Caco-2 (cell line): ENCODE results near the gene NDUFC2. TPM values are rescaled to one million over a fixed set of nuclear protein-coding genes. Genes with fewer than 3 reads are reported as not detected.

Experiments used
- BruUV-seq: library from RNA; stranded (reverse); fragments of 400-500 nt; replicated peaks from 2 replicates; lab custom pipeline; 2021; lab: Mats Ljungman, UMichigan
- CTCF ChIA-PET: fragments of 300-600 bp; sonication (Branson Sonifier 250); formaldehyde crosslinking; loops from one replicate; lab custom pipeline; 2022; ENCODE audit warnings: antibody characterized with exemption; lab: Charles Lee
- POLR2A ChIA-PET: fragments of 300-600 bp; sonication (Branson Sonifier 250); formaldehyde crosslinking; loops from one replicate; lab custom pipeline; 2022; ENCODE audit warnings: antibody characterized with exemption; lab: Charles Lee
- DNase-seq, 2 experiments: peaks; one replicate each; pipeline versions ENCODE4 v3.0.0 to v3.0.0-alpha.2; 2020 to 2022
- H3K27me3 ChIP-seq: replicated peaks from 2 replicates; pipeline ENCODE4 v1.6.0; 2011; ENCODE audit warnings: low read length; ENCODE audit not compliant: control insufficient read depth, insufficient read depth
- H3K36me3 ChIP-seq: 2 replicates; pipeline ENCODE4 v1.5.1; 2011; ENCODE audit warnings: low read length; ENCODE audit not compliant: control insufficient read depth, insufficient read depth
- H3K4me1 ChIP-seq: fragments of 250-450 bp; sonication (Bioruptor Pico); 2 replicates; pipeline ENCODE4 v1.5.1; 2020; ENCODE audit warnings: mild to moderate bottlenecking
- H3K4me3 ChIP-seq: 2 replicates; pipeline ENCODE4 v1.5.1; 2011; ENCODE audit warnings: low read depth, mild to moderate bottlenecking, control low read depth, low read length
- H3K9me3 ChIP-seq: fragments of 250-450 bp; sonication (Bioruptor Pico); 2 replicates; pipeline ENCODE4 v1.5.1; 2020; ENCODE audit warnings: mild to moderate bottlenecking, moderate library complexity
- H3K27ac Mint-ChIP-seq: one replicate; pipeline ENCODE4 v1.8.0; 2022; ENCODE audit warnings: mixed read lengths; ENCODE audit not compliant: unreplicated experiment
- H3K27me3 Mint-ChIP-seq: one replicate; pipeline ENCODE4 v1.8.0; 2022; ENCODE audit warnings: mixed read lengths; ENCODE audit not compliant: insufficient read depth, unreplicated experiment
- H3K36me3 Mint-ChIP-seq: one replicate; pipeline ENCODE4 v1.8.0; 2022; ENCODE audit warnings: mild to moderate bottlenecking, mixed read lengths; ENCODE audit not compliant: insufficient read depth, unreplicated experiment
- H3K4me1 Mint-ChIP-seq: one replicate; pipeline ENCODE4 v1.8.0; 2022; ENCODE audit warnings: low read depth, mixed read lengths; ENCODE audit not compliant: unreplicated experiment
- H3K4me3 Mint-ChIP-seq: one replicate; pipeline ENCODE4 v1.8.0; 2022; ENCODE audit warnings: mild to moderate bottlenecking, moderate library complexity, mixed read lengths; ENCODE audit not compliant: unreplicated experiment
- H3K9me3 Mint-ChIP-seq: one replicate; pipeline ENCODE4 v1.8.0; 2022; ENCODE audit warnings: mixed read lengths; ENCODE audit not compliant: unreplicated experiment
- intact Hi-C: fragments of 100-400 bp; cut with micrococcal nuclease; formaldehyde crosslinking; loops from one replicate; pipeline ENCODE4 v1.10.0; 2022; ENCODE audit not compliant: unreplicated experiment
- total RNA-seq: library from RNA; stranded (reverse); gene quantifications from 2 replicates; pipeline ENCODE4 v1.2.3, GENCODE V29; 2022
- TF ChIP-seq, protein P1 (sequence below), 2 experiments: fragments of 200-600 bp in 1 of 2; IDR thresholded peaks; 1 replicate in 1 of 2; 2 replicates in 1 of 2; pipeline versions ENCODE4 v1.5.1 to v1.8.0; 2011 to 2022; ENCODE audit warnings: antibody characterized with exemption in 1 of 2, control low read depth in 1 of 2, inconsistent platforms in 1 of 2, low read depth in 1 of 2, low read length in 1 of 2, mild to moderate bottlenecking in 1 of 2, moderate library complexity in 1 of 2; ENCODE audit not compliant: insufficient read depth in 1 of 2, severe bottlenecking in 1 of 2, unreplicated experiment in 1 of 2

Gene NDUFC2
- total RNA-seq, 1 experiment from 2014 or later: 732 TPM

- Mint-ChIP-seq H3K36me3 (no peaks in the 10 kb centered on the region), H3K27me3 (no peaks in the 10 kb centered on the region), H3K4me3 (no peak overlapping the region), H3K27ac (peak overlapping the region; percentile 6), H3K4me1 (peaks cover 14% of the 10 kb centered on the region), H3K9me3 (no peaks in the 10 kb centered on the region)
- H3K36me3 ChIP-seq: no peaks in the 10 kb centered on the region
- H3K9me3 ChIP-seq: no peaks in the 10 kb centered on the region
- ChIA-PET POLR2A (no interaction called here), CTCF (interaction anchor here (0.6 to 1.8 kb wide), 2 partner anchors 16 to 20 kb away, joined by 6 to 9 read pairs; no protein-coding TSS in a partner anchor)
- no peaks in the 10 kb centered on the region for H3K27me3 ChIP-seq
- no peak for DNase-seq
- no peak overlapping the region for H3K4me3 ChIP-seq
- TF ChIP-seq, protein P1, sequence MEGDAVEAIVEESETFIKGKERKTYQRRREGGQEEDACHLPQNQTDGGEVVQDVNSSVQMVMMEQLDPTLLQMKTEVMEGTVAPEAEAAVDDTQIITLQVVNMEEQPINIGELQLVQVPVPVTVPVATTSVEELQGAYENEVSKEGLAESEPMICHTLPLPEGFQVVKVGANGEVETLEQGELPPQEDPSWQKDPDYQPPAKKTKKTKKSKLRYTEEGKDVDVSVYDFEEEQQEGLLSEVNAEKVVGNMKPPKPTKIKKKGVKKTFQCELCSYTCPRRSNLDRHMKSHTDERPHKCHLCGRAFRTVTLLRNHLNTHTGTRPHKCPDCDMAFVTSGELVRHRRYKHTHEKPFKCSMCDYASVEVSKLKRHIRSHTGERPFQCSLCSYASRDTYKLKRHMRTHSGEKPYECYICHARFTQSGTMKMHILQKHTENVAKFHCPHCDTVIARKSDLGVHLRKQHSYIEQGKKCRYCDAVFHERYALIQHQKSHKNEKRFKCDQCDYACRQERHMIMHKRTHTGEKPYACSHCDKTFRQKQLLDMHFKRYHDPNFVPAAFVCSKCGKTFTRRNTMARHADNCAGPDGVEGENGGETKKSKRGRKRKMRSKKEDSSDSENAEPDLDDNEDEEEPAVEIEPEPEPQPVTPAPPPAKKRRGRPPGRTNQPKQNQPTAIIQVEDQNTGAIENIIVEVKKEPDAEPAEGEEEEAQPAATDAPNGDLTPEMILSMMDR (IDR thresholded peaks at IDR 0.05; ENCODE audit: insufficient read depth in 1 of 2, low read depth in 1 of 2, low read length in 1 of 2, severe bottlenecking in 1 of 2, unreplicated experiment in 1 of 2): no peak
- intact Hi-C loops: loop anchor here (1.0 to 2.0 kb wide), 2 partner anchors 20 to 27 kb away; no protein-coding TSS in a partner anchor
- no TSS peak for BruUV-seq
- H3K4me1 ChIP-seq: peaks cover 20% of the 10 kb centered on the region; the same call in 1 of the 2 replicates
Observed at GRCh38 chr11:78019808-78020207, 59.9 kb downstream of the NDUFC2 start.

Other genes with a start within 250 kb of the NDUFC2 start
- gene INTS4, start 85.2 kb downstream of the NDUFC2 start, total RNA-seq: 86.7 and 88.7 TPM in 2 replicates
- gene KCTD14, start 56.6 kb downstream of the NDUFC2 start, total RNA-seq: 8.2 and 9.1 TPM in 2 replicates
- gene THRSP, start 16.0 kb downstream of the NDUFC2 start, total RNA-seq: 0.25 TPM in 1 of 2 replicates, not detected in the other
- 188 and 191 TPM in 2 replicates for gene ALG8, start 59.8 kb upstream of the NDUFC2 start, total RNA-seq
- 6.4 and 10.4 TPM in 2 replicates for gene KCTD21, start 108.8 kb upstream of the NDUFC2 start, total RNA-seq
- gene USP35, start 109.1 kb upstream of the NDUFC2 start, total RNA-seq: 10.7 and 11.3 TPM in 2 replicates